ENCODE results near the gene BEST3. TPM values are rescaled to one million over a fixed set of nuclear protein-coding genes. Genes with fewer than 3 reads are reported as not detected.

BEST3 gene
- polyA plus RNA-seq, 3 donors: not detected

DNA sequence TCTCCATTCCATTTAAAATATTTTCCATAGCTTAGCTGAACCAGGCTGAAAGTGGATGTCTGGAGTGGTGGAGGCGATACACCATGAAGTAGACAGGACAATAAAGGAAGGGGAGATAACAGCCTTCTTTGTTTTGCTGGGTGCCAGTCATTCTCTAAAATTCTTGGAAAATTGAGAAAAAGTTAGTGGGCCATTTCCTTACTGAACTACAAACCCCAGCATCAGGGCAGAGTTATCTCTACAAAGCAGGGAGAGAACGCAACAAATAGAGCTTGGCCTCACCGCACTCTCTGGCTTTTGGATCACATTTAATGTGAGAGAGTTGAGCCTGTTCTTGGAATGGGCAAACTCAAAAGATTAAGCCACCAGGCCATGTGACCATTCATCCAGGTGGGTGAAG lies 47.2 kb downstream of the BEST3 start:
- no peaks in the 10 kb centered on the region for H3K27me3 ChIP-seq (ENCODE audit: control insufficient read depth in 2 of 2, insufficient read depth in 2 of 2, low read length in 2 of 2)
- Mint-ChIP-seq H3K36me3 (no peaks in the 10 kb centered on the region), H3K27ac (no peak overlapping the region), H3K9me3 (peaks cover 0 to 3% (median 0%) of the 10 kb centered on the region in 7 donors), H3K4me3 (no peak overlapping the region), H3K27me3 (ENCODE audit: low read depth in 3 of 3) (peaks cover 2 to 4% (median 3%) of the 10 kb centered on the region in 3 donors), H3K4me1 (no peaks in the 10 kb centered on the region)
- H3K9ac ChIP-seq (ENCODE audit: insufficient read depth, low read length, poor library complexity, severe bottlenecking): no peak overlapping the region
- H3K79me2 ChIP-seq (ENCODE audit: insufficient read depth, low read length): no peaks in the 10 kb centered on the region
- H3K4me3 ChIP-seq (replicated peaks in 1 of 3; ENCODE audit: low read depth in 2 of 3, low read length in 3 of 3): no peak overlapping the region
- H3K9me3 ChIP-seq (replicated peaks in 1 of 2; ENCODE audit: control insufficient read depth in 1 of 2, insufficient read depth in 1 of 2, low read length in 2 of 2): no peaks in the 10 kb centered on the region
- intact Hi-C loops (cut with micrococcal nuclease): no loop called here
- DNase-seq: no peak
- no peaks in the 10 kb centered on the region for H3K36me3 ChIP-seq (replicated peaks in 1 of 2; ENCODE audit: control insufficient read depth in 1 of 2, insufficient read depth in 2 of 2, low read length in 2 of 2)
- peaks cover 0 to 7% of the 10 kb centered on the region in 2 donors for H3K4me1 ChIP-seq (ENCODE audit: control insufficient read depth in 1 of 2, insufficient read depth in 2 of 2, low read length in 2 of 2)
- no peak overlapping the region for H3K4me2 ChIP-seq (replicated peaks; ENCODE audit: extremely low read depth, low read length, poor library complexity, severe bottlenecking)
- TF ChIP-seq, protein P1, sequence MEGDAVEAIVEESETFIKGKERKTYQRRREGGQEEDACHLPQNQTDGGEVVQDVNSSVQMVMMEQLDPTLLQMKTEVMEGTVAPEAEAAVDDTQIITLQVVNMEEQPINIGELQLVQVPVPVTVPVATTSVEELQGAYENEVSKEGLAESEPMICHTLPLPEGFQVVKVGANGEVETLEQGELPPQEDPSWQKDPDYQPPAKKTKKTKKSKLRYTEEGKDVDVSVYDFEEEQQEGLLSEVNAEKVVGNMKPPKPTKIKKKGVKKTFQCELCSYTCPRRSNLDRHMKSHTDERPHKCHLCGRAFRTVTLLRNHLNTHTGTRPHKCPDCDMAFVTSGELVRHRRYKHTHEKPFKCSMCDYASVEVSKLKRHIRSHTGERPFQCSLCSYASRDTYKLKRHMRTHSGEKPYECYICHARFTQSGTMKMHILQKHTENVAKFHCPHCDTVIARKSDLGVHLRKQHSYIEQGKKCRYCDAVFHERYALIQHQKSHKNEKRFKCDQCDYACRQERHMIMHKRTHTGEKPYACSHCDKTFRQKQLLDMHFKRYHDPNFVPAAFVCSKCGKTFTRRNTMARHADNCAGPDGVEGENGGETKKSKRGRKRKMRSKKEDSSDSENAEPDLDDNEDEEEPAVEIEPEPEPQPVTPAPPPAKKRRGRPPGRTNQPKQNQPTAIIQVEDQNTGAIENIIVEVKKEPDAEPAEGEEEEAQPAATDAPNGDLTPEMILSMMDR (IDR thresholded peaks at IDR 0.05): no peak
- H4K20me1 ChIP-seq (ENCODE audit: insufficient read depth, low read length): no peaks in the 10 kb centered on the region
- H3K27ac ChIP-seq (ENCODE audit: low read depth in 1 of 2, low read length in 2 of 2): no peak overlapping the region
- 94% methylated on average over 3 of the region's 3 CpGs for WGBS (ENCODE audit: insufficient coverage)
- no peak overlapping the region for H2AFZ ChIP-seq (ENCODE audit: insufficient read depth, low read depth, low read length, poor library complexity, severe bottlenecking)

GRCh38 chr12:69649529-69649928 lies 49.6 kb downstream of the BEST3 start:
- peaks cover 0 to 7% of the 10 kb centered on the region in 2 donors for H3K4me1 ChIP-seq (ENCODE audit: control insufficient read depth in 1 of 2, insufficient read depth in 2 of 2, low read length in 2 of 2)
- TF ChIP-seq, protein P1 (IDR thresholded peaks at IDR 0.05): no peak
- H3K27ac ChIP-seq (ENCODE audit: low read depth in 1 of 2, low read length in 2 of 2): no peak overlapping the region
- no peak overlapping the region for H2AFZ ChIP-seq (ENCODE audit: insufficient read depth, low read depth, low read length, poor library complexity, severe bottlenecking)
- no peak for DNase-seq
- H3K4me3 ChIP-seq (replicated peaks in 1 of 3; ENCODE audit: low read depth in 2 of 3, low read length in 3 of 3): no peak overlapping the region
- no peak overlapping the region for H3K4me2 ChIP-seq (replicated peaks; ENCODE audit: extremely low read depth, low read length, poor library complexity, severe bottlenecking)
- Mint-ChIP-seq H3K4me1 (no peaks in the 10 kb centered on the region), H3K27ac (no peak overlapping the region), H3K4me3 (no peak overlapping the region), H3K9me3 (peaks cover 0 to 5% (median 0%) of the 10 kb centered on the region in 7 donors), H3K27me3 (ENCODE audit: low read depth in 3 of 3) (peaks cover 0 to 7% (median 5%) of the 10 kb centered on the region in 3 donors), H3K36me3 (no peaks in the 10 kb centered on the region)
- intact Hi-C loops (cut with micrococcal nuclease): no loop called here
- H3K79me2 ChIP-seq (ENCODE audit: insufficient read depth, low read length): no peaks in the 10 kb centered on the region
- 60% methylated on average over 2 of the region's 4 CpGs for WGBS (ENCODE audit: insufficient coverage)
- no peaks in the 10 kb centered on the region for H3K36me3 ChIP-seq (replicated peaks in 1 of 2; ENCODE audit: control insufficient read depth in 1 of 2, insufficient read depth in 2 of 2, low read length in 2 of 2)
- no peaks in the 10 kb centered on the region for H3K9me3 ChIP-seq (replicated peaks in 1 of 2; ENCODE audit: control insufficient read depth in 1 of 2, insufficient read depth in 1 of 2, low read length in 2 of 2)
- H3K9ac ChIP-seq (ENCODE audit: insufficient read depth, low read length, poor library complexity, severe bottlenecking): no peak overlapping the region
- H3K27me3 ChIP-seq (ENCODE audit: control insufficient read depth in 2 of 2, insufficient read depth in 2 of 2, low read length in 2 of 2): no peaks in the 10 kb centered on the region
- H4K20me1 ChIP-seq (ENCODE audit: insufficient read depth, low read length): no peaks in the 10 kb centered on the region
